T-helper 1 cell (primary cell): ENCODE results near the gene PPP5C.
"Not testable (repeated sequence)": the region's sequence is repeated elsewhere in the genome, so short reads cannot be mapped to it uniquely, and the experiment has no call there.

Experiments used
- DNase-seq, 5 donors: peaks; one replicate each; pipeline ENCODE4 v3.0.0-alpha.2; 2012 to 2020

Gene PPP5C

DNA sequence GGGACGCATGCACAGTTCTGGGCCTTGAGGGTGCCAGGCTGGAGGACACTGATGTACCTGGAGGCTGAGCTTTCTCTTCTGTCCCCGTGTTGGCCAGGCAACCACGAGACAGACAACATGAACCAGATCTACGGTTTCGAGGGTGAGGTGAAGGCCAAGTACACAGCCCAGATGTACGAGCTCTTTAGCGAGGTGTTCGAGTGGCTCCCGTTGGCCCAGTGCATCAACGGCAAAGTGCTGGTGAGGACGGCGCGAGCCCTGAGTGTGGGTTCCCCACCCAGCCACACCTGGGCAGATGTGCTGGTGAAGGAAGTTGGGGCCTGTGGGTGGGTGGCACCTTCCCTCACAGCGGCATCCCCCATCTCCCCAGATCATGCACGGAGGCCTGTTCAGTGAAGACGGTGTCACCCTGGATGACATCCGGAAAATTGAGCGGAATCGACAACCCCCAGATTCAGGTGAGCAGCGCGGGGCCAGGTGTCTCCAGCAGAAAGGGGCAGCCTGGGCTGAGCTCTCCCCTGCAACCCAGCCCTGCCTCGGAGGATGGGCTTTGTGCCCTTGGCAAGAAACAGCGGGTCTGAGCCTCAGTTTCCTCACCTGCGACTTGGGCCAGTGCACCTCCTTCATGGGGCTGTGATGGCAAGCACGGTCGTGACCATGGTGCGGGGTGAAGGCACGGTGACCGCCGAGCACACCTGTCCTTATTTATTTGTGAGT lies 40.3 kb downstream of the PPP5C start:
- no peak for DNase-seq

DNA sequence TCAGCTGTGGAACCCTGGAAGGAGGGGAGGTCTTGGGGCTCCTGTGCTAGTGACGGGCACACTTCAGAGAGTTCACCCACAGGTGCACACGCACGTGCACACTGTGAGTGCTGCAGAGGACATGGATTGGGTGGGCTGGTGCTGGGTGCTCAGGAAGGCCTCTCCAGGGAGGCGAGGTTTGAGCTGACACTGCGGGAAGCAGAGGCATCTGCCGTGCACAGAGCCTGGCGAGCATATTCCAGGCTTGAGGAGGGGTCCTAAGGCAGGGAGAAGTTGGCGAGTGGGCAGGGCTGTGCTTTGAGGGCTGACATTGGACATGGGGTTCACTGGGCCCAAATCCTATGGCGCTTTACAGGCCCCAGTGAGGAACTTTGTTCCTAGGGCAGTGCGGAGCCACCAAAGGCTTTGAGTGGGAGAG lies 40.8 kb downstream of the PPP5C start:
- no peak for DNase-seq

DNA sequence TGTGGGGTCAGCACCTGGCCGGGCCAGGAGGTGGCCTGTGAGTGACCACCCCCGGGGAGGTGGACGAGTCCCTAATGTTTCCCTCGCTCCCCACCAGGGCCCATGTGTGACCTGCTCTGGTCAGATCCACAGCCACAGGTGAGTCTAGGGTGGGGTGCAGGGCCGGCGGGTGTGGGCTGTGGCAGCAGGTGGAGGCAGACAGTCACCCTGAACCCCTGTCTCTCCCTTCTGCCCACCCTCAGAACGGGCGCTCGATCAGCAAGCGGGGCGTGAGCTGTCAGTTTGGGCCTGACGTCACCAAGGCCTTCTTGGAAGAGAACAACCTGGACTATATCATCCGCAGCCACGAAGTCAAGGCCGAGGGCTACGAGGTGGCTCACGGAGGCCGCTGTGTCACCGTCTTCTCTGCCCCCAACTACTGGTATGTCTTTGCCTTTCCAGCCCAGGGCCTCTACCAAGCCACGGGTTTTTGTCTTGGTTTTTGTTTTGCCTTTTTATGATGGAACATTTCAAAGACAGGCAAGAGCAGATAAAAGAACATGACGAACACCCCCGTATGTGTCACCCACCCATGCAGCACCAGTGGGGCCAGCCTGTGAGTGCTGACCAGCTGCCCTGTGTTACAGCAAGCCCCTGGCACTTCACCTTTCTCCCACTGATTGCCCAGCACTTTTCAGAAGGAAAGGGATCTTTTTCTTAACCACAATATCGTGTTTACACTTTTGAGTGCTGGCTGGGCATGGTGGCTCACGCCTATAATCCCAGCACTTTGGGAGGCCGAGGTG lies 41.6 kb downstream of the PPP5C start:
- DNase-seq, result no peak

GRCh38 chr19:46390121-46390858 lies 43.4 kb downstream of the PPP5C start:
- DNase-seq, result no peak

GRCh38 chr19:46390866-46391265 lies 44.0 kb downstream of the PPP5C start:
- no peak for DNase-seq

DNA sequence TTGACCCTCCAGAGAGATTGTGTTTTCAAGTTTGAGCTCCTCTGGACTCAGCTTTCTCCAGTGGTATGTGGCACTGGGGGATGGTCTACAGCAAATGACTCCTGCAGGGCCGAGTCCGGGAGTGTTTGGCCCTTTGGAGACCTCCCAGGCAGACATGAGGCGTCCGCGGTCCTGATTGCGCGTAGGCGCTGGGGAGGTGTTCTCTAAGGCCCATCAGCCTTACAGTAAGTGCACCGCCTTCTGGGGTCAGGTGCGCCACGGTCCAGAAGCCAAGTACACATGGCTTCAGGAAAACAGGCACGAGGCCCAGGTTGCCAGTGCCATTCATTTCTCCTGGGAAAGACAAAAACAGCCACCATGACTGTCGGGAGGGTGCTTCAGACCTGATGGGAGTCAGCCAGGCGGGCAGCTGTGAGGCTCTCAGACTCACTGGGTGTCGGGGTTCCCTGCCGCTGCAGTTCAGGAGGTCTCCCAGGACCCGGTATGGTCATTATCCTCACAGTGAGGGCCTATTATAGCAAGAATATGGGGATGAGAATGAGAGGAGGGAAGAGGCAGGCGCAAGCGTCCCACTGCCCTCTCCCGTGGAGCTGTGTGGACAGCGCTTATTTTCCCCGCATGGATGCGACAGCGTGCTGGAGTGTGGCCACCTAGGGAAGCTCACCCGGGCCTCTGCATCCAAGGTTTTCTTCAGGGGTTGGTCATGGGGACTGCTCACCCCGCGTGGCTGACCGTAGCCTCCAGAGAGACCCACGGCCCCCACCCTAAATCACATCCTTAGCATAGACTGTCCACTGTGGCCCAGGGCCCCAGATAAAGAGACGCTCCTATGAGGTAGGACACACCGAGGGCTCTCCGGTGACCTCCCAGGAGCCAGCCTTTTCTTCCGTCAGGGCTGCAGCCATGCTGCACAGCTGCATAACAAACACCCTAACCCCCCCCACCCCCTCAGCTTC lies 44.7 kb downstream of the PPP5C start:
- no peak for DNase-seq

GRCh38 chr19:46392252-46392801 lies 45.4 kb downstream of the PPP5C start:
- DNase-seq, result no peak

DNA sequence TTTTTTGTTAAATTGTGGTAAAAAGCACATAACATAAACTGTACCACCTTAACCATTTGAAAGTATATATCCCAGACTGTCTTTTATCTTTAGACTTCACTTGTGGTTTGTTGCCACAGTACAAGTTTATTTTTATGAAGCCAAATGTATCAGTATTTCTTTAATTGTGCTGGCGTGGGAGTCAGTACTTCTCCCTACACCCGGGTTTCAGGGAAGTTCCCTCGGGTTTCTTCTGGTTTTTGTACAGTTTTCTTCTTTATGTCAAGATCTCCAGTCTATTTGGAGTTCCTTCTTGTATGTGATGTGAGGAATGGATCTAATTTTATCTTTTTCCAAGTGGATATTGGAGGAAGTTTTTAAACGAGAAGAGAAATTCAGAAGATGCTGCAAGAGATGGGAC lies 46.0 kb downstream of the PPP5C start:
- no peak for DNase-seq

DNA sequence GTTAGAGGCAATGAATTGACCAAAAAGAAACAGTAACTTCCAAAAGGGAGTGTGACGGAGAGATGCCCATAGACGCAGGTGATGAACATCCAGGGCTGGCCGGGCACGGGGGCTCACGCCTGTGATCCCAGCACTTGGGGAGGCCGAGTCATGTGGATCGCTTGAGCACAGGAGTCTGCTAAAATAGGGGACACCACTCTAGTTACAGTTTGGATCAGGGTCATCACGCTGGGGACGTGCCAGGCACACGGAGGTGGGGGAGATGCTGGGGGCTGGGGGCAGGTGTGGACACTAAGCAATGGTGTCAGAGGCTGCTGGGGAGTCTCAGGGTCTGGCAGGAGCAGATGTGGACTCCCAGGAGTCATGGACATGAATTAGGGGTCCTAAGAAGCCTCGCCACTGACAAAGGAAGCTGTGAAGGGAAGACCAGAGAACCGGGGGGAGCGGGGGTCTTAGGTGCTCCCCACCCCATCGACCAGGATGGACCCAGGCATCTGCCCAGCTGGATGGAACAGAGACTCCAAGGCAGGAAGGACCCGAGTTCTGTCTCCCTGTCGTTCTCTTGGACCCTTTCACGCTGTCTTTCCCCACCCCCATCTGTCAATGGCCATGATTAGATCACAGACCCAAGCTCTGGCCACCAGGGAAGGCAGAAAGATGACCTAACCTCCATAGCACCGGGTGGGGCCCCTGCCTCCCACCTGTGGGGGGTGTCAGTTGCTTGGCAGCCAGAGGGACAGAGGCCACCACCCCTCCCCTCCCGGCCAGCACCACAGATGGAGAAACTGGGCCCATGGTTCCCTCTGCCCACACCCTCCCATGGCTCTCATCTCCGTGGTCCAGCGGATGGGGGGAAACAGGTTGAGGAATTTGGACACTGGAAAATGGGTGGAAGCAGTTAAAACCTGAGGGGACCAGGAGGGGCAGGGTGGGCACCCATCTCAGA lies 46.8 kb downstream of the PPP5C start:
- no peak for DNase-seq

GRCh38 chr19:46394402-46394797 lies 47.5 kb downstream of the PPP5C start:
- no peak for DNase-seq

DNA sequence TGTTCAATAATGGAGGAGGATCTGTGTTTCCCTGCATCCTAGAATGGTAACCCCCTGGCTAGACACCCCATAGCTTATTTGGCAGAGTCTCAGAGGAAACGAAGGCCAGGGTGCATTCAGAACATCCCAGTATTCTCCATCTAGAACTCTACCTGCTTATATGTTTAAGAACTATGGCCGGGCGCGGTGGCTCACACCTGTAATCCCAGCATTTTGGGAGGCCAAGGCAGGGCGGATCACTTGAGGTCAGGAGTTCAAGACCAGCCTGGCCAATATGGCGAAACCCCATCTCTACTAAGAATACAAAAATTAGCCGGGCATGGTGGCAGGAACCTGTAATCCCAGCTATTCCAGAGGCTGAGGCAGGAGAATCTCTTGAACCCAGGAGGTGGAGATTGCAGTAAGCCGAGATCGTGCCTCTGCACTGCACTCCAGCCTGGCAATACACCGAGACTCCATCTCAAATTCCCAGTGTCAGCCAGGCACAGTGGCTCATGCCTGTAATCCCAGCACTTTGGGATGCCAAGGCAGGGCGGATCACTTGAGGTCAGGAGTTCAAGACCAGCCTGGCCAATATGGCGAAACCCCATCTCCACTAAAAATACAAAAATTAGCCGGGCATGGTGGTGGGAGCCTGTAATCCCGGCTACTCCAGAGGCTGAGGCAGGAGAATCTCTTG lies 51.1 kb downstream of the PPP5C start:
- DNase-seq, result not testable (repeated sequence)

- no peak for DNase-seq
These were observed 55.8 kb downstream of the PPP5C start for GRCh38 chr19:46402725-46403124.

GRCh38 chr19:46404055-46404752 lies 57.3 kb downstream of the PPP5C start:
- DNase-seq, result no peak

GRCh38 chr19:46404753-46405468 lies 58.0 kb downstream of the PPP5C start:
- no peak for DNase-seq

DNA sequence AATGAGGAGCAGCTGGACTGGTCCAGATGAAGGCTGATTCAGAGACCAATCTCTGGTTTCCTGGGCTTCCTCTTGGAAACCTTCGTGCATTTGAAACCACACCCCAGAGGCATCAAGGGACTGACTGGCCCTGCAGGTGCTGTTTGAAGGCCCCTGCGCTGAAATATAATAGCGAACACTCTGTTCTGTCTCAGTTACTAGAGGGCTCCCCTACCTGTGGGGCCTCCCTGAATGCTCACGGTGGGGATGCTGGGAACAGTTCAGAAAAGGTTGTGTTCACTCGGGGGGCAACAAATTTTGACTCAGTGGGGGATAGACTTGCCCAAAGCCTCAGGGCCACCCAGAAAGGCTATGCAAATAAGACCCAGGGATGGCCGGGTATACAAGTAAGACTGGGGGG lies 60.1 kb downstream of the PPP5C start:
- no peak for DNase-seq

- DNase-seq, result no peak
These were observed 61.2 kb downstream of the PPP5C start for GRCh38 chr19:46407856-46408663.

DNA sequence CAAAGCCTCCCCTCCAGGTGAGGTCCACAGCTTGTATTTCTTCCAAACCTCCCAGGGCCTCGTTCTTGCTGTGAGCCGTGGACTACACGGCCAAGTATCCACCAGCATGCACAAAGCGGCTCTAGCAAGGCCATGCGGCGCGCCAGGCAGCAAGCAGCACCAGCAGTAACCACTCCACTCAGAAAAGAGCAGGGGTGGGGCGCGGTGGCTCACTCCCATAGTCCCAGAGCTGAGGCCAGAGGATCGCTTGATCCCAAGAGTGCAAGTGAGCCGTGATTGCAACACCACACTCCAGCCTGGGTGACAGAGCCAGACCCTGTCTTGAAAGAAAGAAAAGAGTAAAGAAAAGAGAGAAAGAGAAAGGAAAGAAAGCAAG lies 61.8 kb downstream of the PPP5C start:
- no peak for DNase-seq

DNA sequence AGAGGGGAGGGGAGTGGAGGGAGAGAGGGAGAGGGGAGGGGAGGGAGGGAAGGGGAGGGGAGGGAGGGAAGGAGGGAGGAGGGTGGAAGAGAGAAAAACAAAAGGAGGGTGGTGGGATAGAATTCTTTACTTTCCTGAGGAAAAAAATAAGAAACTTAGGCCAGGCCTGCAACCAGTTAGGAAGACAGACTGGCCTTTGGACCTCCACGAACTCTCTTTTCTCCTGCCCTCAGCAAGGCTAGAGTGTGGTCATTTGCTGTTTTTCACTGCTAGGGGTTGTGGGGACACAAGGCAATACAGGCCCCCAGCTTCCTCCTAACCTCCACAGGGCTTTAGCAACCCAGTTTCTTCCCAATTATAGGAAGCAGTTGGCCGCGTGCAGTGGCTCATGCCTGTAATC lies 62.3 kb downstream of the PPP5C start:
- DNase-seq, result no peak
